Tibial nerve (tissue), 4 donors: ENCODE results near the gene SMARCC1.

Experiments used
- CTCF ChIP-seq, 5 experiments: fragments of 200-600 bp in 3 of 5; fragments of 450-650 bp in 2 of 5; sonication (generic) in 3 of 5; IDR thresholded peaks; one replicate each; pipeline ENCODE4 v1.5.1; 2016 to 2019; ENCODE audit warnings: antibody characterized with exemption in 5 of 5, mild to moderate bottlenecking in 3 of 5, moderate library complexity in 2 of 5
- EP300 ChIP-seq, 2 donors: sonication (generic); formaldehyde crosslinking; IDR thresholded peaks; one replicate each; pipeline ENCODE4 v1.6.1; 2017; ENCODE audit warnings: antibody characterized with exemption in 2 of 2, mild to moderate bottlenecking in 1 of 2

DNA sequence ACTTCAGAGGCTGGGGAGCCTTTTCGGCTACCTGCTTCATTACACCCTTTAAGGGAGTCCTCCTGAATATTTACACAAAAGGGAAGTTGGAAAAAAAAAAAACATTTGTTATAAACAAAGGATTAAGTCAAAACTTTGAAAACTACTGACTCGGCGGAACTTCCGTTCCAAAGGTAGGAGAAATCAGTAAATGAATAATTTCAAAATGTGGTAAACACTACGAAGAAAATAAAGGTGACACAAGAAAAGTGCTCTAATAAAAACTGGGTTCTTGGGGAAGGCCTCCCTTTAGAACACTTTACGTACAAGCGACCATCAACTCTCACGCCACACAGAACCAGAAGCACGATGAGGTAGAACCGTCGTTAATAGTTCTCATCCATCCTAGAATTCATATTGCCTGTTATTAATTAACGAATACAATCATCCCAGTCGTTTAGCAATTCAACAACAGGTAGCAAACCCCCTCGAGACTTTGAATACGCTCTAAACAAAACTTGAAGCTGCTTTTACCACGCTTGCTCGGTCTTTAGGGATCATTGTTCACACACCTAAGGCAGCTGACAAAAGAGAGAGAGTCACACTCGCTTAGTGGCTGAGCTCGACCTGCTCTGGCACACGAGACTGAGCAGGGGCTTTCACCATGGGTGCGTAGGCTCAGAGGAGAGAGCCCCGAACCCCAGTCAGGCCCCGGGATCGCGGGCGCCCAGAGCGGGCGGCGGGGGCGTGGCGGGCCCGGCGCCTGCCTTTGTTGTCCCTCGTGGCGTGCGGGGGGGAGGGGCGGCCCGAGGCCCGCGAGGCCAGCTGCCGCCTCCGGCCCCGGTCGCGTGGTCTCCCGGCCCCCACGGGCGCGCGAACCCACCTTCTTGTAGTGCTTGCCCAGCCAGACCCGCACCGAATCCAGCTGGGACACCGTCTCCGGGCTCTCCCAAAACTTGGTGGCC is 680 bp downstream of the SMARCC1 start:
- no peak for TF ChIP-seq EP300 (IDR thresholded peaks at IDR 0.05)
- TF ChIP-seq CTCF (IDR thresholded peaks at IDR 0.05): no peak
